SK-N-MC (cell line): ENCODE measurements around the gene CAV2.
A peak's percentile ranks its signal among the peaks of the same experiment; 100 is the strongest.

Experiments used
- DNase-seq: peaks from one replicate; pipeline ENCODE4 v3.0.0-alpha.2; 2011; ENCODE audit warnings: low read depth, low spot score
- H3K27ac ChIP-seq: fragments of 200-600 bp; sonication (generic); 2 replicates; pipeline ENCODE4 v1.5.1; 2016; ENCODE audit warnings: mixed run types
- H3K36me3 ChIP-seq: fragments of 200-600 bp; sonication (generic); 2 replicates; pipeline ENCODE4 v1.6.1; 2017; ENCODE audit warnings: antibody characterized with exemption, low read length, mixed read lengths; ENCODE audit not compliant: insufficient read depth
- H3K4me3 ChIP-seq: fragments of 200-600 bp; sonication (generic); 2 replicates; pipeline ENCODE4 v1.5.1; 2016
- H3K9ac ChIP-seq: fragments of 200-600 bp; sonication (generic); 2 replicates; pipeline ENCODE4 v1.8.0; 2017; ENCODE audit warnings: mixed run types, mixed read lengths; ENCODE audit not compliant: insufficient read length
- H3K9me3 ChIP-seq: fragments of 200-600 bp; sonication (generic); 2 replicates; pipeline ENCODE4 v1.6.1; 2017; ENCODE audit warnings: low read depth, mild to moderate bottlenecking, antibody characterized with exemption, low read length, moderate library complexity, mixed read lengths
- EZH2 ChIP-seq: fragments of 200-600 bp; sonication (generic); IDR thresholded peaks from one replicate; pipeline ENCODE4 v1.6.1; 2017; ENCODE audit warnings: antibody characterized with exemption
- FOXP2 ChIP-seq: optimal IDR thresholded peaks from 2 replicates; pipeline ENCODE3; 2011; ENCODE audit warnings: mild to moderate bottlenecking, moderate library complexity; ENCODE audit not compliant: insufficient read depth; ENCODE audit errors: extremely low read length, control extremely low read depth
- POLR2AphosphoS5 ChIP-seq: IDR thresholded peaks from 2 replicates; pipeline ENCODE4 v1.6.1; 2012; ENCODE audit warnings: mild to moderate bottlenecking, low read depth, low read length, borderline replicate concordance

Gene CAV2

DNA sequence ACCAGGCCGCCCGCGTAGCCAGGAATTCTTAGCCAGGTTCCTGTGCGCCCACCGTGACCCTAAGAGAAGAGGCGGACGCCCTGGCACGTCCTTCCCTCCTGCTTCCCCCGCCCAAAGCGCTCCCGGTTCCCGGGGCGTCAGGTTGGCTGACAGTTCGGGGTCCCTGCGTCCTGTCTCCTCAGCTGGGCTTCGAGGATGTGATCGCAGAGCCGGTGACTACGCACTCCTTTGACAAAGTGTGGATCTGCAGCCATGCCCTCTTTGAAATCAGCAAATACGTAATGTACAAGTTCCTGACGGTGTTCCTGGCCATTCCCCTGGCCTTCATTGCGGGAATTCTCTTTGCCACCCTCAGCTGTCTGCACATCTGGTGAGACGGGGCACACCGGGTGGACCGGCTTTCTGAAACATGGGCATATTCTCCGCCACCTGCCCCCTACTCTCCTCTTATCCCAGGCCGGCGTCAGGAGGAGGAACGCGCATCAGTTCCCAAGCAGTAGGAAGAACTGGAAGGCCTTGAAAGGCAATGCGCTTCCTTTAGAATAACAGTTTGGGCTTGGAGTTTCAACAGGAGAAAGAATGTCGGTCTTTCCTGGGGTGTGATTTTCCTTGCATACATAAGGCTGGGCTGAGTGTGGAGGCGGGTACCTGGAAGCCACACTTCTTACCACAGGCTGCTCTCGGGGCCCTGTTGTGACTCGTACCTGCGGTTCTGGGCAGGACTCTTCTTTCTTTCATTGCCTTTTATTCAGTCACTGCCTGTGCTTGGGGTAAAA lies 728 bp downstream of the CAV2 start:
- Histone ChIP-seq H3K27ac (peak overlapping the region; percentile 81), H3K36me3 (peaks cover 38% of the 10 kb centered on the region), H3K4me3 (peak overlapping the region; percentile 98), H3K9ac (peak overlapping the region; percentile 93), H3K9me3 (no peaks in the 10 kb centered on the region; the same call in 1 of the 2 replicates)
- no peak for TF ChIP-seq EZH2
- TF ChIP-seq POLR2AphosphoS5, result peak; percentile 34; the same call in 1 of the 2 replicates
- no peak for TF ChIP-seq FOXP2
- DNase-seq, result no peak

DNA sequence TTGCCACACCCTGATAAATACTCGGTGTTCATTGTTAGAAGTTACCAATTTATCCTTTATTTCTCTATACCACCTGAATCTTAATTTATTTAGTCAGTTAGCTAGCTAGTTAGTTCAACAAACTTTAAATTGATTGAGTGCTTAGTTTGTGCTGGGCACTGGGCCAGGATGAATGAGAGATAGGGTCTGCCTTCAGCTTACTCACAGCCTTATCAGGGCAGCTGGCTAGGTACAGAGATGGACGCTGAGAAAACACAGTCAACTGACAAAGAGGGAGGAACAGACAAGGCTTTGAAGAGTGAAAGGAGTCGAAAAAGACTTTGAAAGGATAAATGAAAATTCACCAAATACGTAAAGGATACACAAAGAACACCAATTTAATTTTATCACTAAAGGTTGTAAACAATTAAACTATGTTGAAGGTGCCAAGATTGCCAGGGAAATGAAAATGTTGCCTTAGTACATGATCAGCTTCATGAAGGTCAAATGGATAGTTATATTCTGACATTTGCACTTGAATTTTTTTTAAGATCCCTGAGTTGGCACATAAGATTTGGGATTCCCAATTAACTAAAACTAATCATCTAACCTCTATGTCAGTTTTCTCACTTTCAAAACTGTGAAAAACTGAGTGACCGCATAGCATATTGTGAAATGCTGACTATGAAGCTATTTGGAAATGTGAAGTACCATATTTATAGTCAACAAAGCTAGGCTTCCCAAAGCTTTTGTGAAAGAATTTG lies 2.1 kb downstream of the CAV2 start:
- Histone ChIP-seq H3K9me3 (no peaks in the 10 kb centered on the region; the same call in 1 of the 2 replicates), H3K9ac (peak overlapping the region; percentile 93), H3K4me3 (peak overlapping the region; percentile 98), H3K27ac (peak overlapping the region; percentile 18; the same call in 1 of the 2 replicates), H3K36me3 (peaks cover 51% of the 10 kb centered on the region)
- DNase-seq, result no peak
- TF ChIP-seq EZH2 (no peak), FOXP2 (no peak), POLR2AphosphoS5 (no peak)

DNA sequence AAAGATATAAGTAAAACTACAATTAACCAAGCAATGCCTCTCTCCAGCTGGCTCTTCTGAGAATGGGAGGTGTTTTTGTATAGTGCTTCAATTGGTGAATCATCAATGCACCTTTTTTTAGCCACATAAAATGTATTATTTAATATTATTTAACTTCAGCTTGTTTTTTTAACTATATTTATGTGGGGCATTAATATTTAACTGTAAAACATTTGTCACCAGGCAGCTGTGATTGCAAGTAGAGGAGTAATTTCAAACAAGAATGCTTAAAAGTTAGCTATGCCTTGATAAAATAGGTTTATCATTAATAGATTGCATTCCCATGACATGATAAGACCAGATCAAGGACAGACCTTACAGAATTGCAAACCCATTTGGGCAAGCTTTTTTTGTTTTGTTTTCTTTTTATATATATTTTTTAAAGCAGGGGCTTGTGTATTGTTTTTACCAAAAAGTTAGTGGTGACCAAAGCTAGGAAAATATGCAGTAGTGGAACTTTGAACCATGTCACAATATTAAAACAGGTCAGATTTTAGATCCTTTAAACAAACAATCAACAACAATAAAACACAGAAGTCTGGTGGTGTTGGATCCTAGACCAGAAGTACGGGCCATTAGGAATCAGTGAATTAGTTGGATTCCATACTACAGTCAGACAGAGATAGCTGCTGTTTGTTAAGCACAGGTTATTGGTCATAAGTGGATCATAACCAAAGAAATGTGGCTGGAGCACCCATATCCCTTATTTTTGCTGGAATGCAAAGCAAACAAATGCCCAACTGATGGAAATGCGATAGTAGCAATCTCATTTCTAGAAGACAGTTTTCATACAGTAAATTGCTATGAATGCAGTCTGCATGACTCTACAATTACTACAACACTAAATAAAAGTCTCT lies 2.9 kb downstream of the CAV2 start:
- no peak overlapping the region for H3K9ac ChIP-seq
- no peaks in the 10 kb centered on the region for H3K9me3 ChIP-seq
- H3K36me3 ChIP-seq, result peaks cover 59% of the 10 kb centered on the region
- no peak for DNase-seq
- peak overlapping the region; percentile 42; the same call in 1 of the 2 replicates for H3K27ac ChIP-seq
- TF ChIP-seq POLR2AphosphoS5 (no peak), EZH2 (no peak), FOXP2 (no peak)
- peak overlapping the region; percentile 98 for H3K4me3 ChIP-seq

DNA sequence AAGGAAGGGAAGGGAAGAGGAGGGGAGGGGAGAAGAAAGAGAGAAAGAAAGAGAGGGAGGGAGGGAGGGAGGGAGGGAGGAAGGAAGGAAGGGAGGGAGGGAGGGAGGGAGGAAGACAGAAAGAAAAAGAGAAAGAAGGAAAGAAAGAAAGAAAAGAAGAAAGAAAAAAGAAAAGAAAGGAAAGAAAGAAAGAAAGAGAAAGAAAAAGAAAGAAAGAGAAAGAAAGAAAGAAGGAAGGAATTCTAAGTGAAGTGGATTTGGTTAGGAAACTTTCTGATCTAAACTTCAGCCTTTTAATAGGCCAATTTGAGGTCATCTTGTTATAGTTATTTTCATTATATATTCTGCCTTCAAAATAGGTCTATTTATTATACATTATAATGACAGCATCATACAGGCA lies 4.3 kb downstream of the CAV2 start:
- Histone ChIP-seq H3K36me3 (peaks cover 71% of the 10 kb centered on the region), H3K27ac (no peak overlapping the region), H3K9me3 (no peaks in the 10 kb centered on the region), H3K9ac (no peak overlapping the region), H3K4me3 (no peak overlapping the region)
- DNase-seq, result no peak
- TF ChIP-seq FOXP2 (no peak), POLR2AphosphoS5 (no peak), EZH2 (no peak)

DNA sequence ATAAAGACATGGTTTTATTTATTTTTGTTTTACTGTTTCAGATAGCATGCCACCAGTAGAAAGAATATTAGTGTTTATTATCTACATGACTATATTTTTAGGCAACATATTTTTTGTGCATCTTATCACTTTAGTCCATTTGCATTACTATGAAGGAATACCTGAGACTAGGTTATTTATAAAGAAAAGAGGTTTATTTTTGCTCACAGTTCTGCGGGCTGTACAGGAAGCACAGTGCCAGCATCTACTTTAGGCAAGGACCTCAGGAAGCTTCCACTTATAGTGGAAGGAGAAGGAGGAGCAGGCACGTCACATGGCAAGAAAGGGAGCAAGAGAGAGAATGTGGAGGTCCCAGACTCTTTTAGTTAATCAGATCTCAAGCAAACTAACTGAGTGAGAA lies 5.7 kb downstream of the CAV2 start:
- no peak overlapping the region for H3K9ac ChIP-seq
- H3K4me3 ChIP-seq, result no peak overlapping the region
- no peaks in the 10 kb centered on the region for H3K9me3 ChIP-seq
- DNase-seq, result no peak
- H3K36me3 ChIP-seq, result peaks cover 74% of the 10 kb centered on the region
- no peak for TF ChIP-seq EZH2
- TF ChIP-seq POLR2AphosphoS5, result no peak
- TF ChIP-seq FOXP2, result no peak
- H3K27ac ChIP-seq, result peak overlapping the region; percentile 9; the same call in 1 of the 2 replicates

DNA sequence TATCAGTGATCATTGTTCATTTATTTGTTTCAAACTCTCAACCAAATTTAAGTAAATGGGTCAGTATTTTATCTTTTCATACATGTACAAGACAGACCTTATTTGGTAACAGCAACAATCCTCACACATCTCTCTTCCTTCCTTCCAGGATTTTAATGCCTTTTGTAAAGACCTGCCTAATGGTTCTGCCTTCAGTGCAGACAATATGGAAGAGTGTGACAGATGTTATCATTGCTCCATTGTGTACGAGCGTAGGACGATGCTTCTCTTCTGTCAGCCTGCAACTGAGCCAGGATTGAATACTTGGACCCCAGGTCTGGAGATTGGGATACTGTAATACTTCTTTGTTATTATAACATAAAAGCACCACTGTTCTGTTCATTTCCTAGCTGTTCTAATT lies 6.3 kb downstream of the CAV2 start:
- H3K27ac ChIP-seq, result peak overlapping the region; percentile 53; the same call in 1 of the 2 replicates
- H3K4me3 ChIP-seq, result no peak overlapping the region
- no peaks in the 10 kb centered on the region for H3K9me3 ChIP-seq
- no peak for DNase-seq
- TF ChIP-seq EZH2 (no peak), FOXP2 (no peak), POLR2AphosphoS5 (no peak)
- peaks cover 73% of the 10 kb centered on the region for H3K36me3 ChIP-seq
- H3K9ac ChIP-seq, result no peak overlapping the region

DNA sequence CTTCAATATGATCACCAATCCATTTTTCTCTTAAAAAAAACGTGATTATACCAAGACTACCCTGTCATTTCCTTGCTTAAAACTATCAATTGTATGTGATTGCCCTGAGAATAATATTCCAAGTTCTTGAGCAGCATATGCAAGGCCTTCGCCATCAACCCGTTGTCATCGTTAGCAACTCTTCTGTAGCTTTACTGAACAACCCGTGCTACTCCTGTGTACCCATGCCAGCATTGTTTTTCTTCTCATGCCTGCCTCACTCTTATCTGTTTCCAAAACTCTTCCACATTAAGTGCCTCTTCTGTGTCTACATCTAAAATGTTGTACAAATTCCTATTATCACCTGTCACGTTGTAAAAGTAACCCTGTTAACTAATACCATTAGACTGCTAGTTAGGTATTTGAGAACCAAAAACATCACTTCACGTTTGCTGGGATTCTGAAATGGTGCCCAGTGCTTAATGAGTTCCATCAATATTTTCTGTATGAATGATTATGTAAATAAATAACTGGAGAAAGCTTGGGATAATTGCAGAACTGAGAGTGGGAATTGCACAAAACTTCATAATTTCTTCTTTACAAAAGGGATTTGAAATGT lies 10.5 kb downstream of the CAV2 start:
- no peak overlapping the region for H3K9ac ChIP-seq
- 0 out of 2 replicates have a peak overlapping the region, but pooled peaks have one; percentile 22 for H3K27ac ChIP-seq
- H3K4me3 ChIP-seq, result no peak overlapping the region
- no peaks in the 10 kb centered on the region for H3K9me3 ChIP-seq
- peaks cover 38% of the 10 kb centered on the region for H3K36me3 ChIP-seq
- DNase-seq, result no peak
- no peak for TF ChIP-seq FOXP2
- no peak for TF ChIP-seq POLR2AphosphoS5
- TF ChIP-seq EZH2, result no peak

DNA sequence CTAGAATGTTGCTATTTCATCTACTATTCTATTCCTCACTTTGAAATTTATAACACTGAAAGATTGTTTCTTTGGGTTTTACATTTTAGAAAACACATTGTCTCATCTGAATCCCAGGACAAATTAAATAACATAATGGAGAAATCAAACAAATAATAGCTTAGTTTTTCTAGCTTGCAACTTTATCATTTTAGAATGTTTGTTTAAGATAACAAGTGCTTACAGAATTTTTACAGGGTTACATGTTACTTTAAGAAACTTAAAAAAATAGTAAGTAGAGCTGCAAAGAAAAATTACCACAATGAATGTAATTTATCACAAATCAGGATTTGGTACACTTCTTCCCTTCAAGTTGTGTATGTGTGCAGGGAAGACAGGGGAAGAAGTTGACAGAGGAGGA lies 11.3 kb downstream of the CAV2 start:
- Histone ChIP-seq H3K9me3 (no peaks in the 10 kb centered on the region), H3K36me3 (peaks cover 31% of the 10 kb centered on the region), H3K27ac (0 out of 2 replicates have a peak overlapping the region, but pooled peaks have one; percentile 15), H3K9ac (no peak overlapping the region), H3K4me3 (no peak overlapping the region)
- DNase-seq, result no peak
- TF ChIP-seq EZH2, result no peak
- no peak for TF ChIP-seq FOXP2
- no peak for TF ChIP-seq POLR2AphosphoS5
